Upper lobe of right lung (tissue), 1 donor: Measurements from ENCODE around the gene PLXND1. TPM values are rescaled to one million over a fixed set of nuclear protein-coding genes. Genes with fewer than 3 reads are reported as not detected.

ENCODE experiments used
- ATAC-seq: fragments of 200-7000 bp; cut with Tn5 transposase; one replicate; pipeline ENCODE4 v1.9.1; 2020; ENCODE audit warnings: mild to moderate bottlenecking, moderate library complexity
- DNase-seq: peaks from one replicate; pipeline ENCODE4 v3.0.0-alpha.2; 2020
- H3K27ac ChIP-seq: fragments of 200-600 bp; one replicate; pipeline ENCODE4 v1.8.0; 2022
- H3K27me3 ChIP-seq: fragments of 200-600 bp; one replicate; pipeline ENCODE4 v1.8.0; 2022; ENCODE audit warnings: mild to moderate bottlenecking
- H3K36me3 ChIP-seq: fragments of 200-600 bp; one replicate; pipeline ENCODE4 v1.8.0; 2022
- H3K4me1 ChIP-seq: fragments of 200-600 bp; one replicate; pipeline ENCODE4 v1.8.0; 2022
- H3K4me3 ChIP-seq: fragments of 200-600 bp; one replicate; pipeline ENCODE4 v1.8.0; 2022; ENCODE audit warnings: mild to moderate bottlenecking
- H3K9me3 ChIP-seq: fragments of 200-600 bp; one replicate; pipeline ENCODE4 v1.8.0; 2022
- intact Hi-C: fragments of 100-400 bp; cut with DNase I; formaldehyde crosslinking; loops from one replicate; pipeline ENCODE4 v1.11.0; 2022
- total RNA-seq: library from RNA; stranded (reverse); fragmentation: NEBNext Ultra II Directional; extraction: Animal tissue kit (Norgen Biotek cat#: 25700); gene quantifications from one replicate; pipeline ENCODE4 v1.2.1, GENCODE V29; 2021
- TF ChIP-seq, protein P1 (sequence below): fragments of 200-600 bp; IDR thresholded peaks from one replicate; pipeline ENCODE4 v1.8.0; 2022; ENCODE audit warnings: antibody characterized with exemption
- donor health status: DM: no; HTN: yes; CAD: no; lungs with severe emphysema.

The PLXND1 gene
- total RNA-seq, 1 donor from 2014 or later, result 284 TPM

DNA sequence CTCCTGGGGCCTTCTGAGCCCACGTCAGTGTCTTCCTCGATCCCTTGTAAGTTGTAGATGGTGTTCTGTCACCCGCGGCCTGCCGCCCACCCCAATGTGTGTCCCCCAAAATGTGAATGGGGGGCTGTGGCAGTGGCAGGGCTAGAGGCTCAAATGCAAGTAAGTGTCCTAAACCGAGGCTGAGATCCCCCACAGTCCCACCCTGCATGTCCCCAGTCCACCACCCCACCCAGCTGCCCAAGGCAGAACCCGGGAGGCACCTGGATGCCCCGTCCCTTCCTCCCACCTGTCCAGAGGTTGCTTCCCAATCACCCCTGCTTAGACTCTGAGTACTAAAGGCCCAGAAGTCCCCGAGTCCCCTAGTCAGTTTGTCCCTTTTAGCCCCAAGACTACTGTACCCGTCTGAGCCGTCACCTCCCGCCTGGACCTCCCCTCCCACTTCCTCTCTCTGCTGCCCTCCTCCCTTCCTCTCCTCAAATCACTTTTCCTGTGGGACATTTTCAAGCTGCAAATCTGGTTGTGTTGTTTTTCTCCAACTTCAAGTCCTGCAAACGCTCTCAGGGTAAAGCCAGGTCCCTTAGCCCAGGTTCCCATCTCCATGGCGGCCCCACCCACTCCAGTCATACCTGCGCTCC, 11.8 kb upstream of the PLXND1 start:
- no peak overlapping the region for H3K27ac ChIP-seq
- DNase-seq (peak; percentile 62), ATAC-seq (no peak)
- no peak overlapping the region for H3K4me3 ChIP-seq
- H3K4me1 ChIP-seq, result peaks cover 69% of the 10 kb centered on the region
- no peaks in the 10 kb centered on the region for H3K36me3 ChIP-seq
- H3K27me3 ChIP-seq, result no peaks in the 10 kb centered on the region
- TF ChIP-seq, protein P1, sequence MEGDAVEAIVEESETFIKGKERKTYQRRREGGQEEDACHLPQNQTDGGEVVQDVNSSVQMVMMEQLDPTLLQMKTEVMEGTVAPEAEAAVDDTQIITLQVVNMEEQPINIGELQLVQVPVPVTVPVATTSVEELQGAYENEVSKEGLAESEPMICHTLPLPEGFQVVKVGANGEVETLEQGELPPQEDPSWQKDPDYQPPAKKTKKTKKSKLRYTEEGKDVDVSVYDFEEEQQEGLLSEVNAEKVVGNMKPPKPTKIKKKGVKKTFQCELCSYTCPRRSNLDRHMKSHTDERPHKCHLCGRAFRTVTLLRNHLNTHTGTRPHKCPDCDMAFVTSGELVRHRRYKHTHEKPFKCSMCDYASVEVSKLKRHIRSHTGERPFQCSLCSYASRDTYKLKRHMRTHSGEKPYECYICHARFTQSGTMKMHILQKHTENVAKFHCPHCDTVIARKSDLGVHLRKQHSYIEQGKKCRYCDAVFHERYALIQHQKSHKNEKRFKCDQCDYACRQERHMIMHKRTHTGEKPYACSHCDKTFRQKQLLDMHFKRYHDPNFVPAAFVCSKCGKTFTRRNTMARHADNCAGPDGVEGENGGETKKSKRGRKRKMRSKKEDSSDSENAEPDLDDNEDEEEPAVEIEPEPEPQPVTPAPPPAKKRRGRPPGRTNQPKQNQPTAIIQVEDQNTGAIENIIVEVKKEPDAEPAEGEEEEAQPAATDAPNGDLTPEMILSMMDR, result no peak
- H3K9me3 ChIP-seq, result no peaks in the 10 kb centered on the region
- intact Hi-C loops, result no loop called here

DNA sequence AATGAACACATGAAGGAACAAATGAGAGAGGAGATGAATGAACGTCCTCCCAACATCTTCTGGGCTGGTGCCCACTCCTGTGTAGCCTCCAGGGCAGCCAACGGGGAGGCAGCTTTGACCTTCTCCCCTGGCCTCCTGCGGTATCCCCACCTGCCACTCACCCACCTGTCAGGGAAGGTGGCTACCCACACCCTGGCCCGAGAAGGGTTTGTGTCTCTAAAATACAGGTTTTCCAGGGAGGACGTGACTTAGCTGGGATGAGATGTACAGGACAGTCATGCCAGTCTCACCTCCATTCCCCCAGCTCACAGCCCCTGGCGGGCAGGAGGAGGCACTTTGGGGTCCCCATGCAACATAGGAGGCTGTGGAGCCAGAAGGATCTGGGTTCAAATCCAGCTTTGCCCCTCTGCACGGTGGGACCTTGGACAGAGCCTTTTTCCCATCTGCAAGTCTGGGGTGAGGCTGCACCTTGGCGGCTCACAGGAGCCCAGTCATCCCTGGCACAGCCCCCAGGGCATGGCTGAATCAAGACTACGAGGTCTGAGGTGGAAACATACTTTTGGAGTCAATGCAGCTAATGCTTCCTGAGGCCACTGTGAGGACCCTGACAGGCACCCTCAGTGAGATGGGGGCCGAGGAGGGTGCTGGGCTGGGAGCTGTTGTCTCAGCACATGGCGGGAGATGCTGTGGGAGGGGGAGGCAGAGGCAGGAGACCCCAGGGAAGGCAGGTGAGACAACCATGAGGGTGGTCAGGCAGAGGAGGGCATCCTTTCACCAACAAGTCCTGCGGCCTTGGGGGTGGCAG, 11.1 kb upstream of the PLXND1 start:
- H3K27ac ChIP-seq, result peak overlapping the region; percentile 78
- ATAC-seq (no peak), DNase-seq (peak; percentile 62)
- no peaks in the 10 kb centered on the region for H3K27me3 ChIP-seq
- intact Hi-C loops, result no loop called here
- no peaks in the 10 kb centered on the region for H3K9me3 ChIP-seq
- no peak overlapping the region for H3K4me3 ChIP-seq
- peaks cover 64% of the 10 kb centered on the region for H3K4me1 ChIP-seq
- TF ChIP-seq, protein P1, result no peak
- no peaks in the 10 kb centered on the region for H3K36me3 ChIP-seq

DNA sequence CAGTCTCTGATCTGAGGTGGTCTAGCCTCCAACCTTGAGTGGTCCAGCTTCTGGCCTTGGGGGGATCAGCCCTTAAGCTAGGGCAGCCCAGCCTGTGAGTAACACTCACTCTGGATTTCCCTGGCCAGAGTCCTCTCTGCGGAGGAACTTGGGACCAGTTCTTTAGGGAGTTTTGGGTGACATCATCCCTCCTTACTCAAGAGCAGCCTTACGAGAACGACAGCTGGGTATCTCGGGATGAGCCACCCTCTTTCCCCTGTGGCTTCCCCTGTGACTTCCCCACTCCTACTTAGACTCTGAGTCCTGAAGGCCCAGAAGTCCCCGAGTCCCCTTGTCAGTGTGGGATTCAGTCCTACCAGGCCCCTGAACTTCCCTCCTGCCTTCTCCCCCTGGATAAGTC, 10.2 kb upstream of the PLXND1 start:
- H3K4me3 ChIP-seq, result no peak overlapping the region
- TF ChIP-seq, protein P1, result no peak
- ATAC-seq, result peak; percentile 58
- DNase-seq, result no peak
- intact Hi-C loops, result no loop called here
- H3K36me3 ChIP-seq, result no peaks in the 10 kb centered on the region
- no peaks in the 10 kb centered on the region for H3K27me3 ChIP-seq
- H3K9me3 ChIP-seq, result no peaks in the 10 kb centered on the region
- peak overlapping the region; percentile 78 for H3K27ac ChIP-seq
- H3K4me1 ChIP-seq, result peaks cover 67% of the 10 kb centered on the region

DNA sequence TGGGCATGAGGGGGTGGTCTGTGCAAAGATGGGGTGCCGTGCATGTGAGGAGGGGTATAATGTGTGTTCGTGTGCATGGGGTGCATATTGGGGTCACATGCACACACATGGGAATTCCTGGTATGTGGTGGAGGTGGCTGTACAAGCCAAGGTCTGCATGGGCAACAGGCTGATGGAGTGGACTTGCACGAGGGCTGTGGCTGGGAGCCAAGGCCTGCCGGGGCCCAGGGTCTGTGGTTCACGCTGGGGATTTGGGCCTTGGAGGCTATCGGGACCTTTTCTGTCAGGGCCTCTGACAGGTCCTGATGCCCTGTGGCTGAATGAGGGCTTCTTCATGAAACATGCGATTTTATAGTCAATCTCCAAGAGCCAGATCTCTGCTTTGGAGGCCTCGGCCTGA, 9.8 kb upstream of the PLXND1 start:
- no peaks in the 10 kb centered on the region for H3K9me3 ChIP-seq
- H3K4me3 ChIP-seq, result no peak overlapping the region
- H3K36me3 ChIP-seq, result no peaks in the 10 kb centered on the region
- DNase-seq (no peak), ATAC-seq (no peak)
- H3K4me1 ChIP-seq, result peaks cover 71% of the 10 kb centered on the region
- intact Hi-C loops, result no loop called here
- TF ChIP-seq, protein P1, result no peak
- H3K27ac ChIP-seq, result peak overlapping the region; percentile 78
- no peaks in the 10 kb centered on the region for H3K27me3 ChIP-seq

DNA sequence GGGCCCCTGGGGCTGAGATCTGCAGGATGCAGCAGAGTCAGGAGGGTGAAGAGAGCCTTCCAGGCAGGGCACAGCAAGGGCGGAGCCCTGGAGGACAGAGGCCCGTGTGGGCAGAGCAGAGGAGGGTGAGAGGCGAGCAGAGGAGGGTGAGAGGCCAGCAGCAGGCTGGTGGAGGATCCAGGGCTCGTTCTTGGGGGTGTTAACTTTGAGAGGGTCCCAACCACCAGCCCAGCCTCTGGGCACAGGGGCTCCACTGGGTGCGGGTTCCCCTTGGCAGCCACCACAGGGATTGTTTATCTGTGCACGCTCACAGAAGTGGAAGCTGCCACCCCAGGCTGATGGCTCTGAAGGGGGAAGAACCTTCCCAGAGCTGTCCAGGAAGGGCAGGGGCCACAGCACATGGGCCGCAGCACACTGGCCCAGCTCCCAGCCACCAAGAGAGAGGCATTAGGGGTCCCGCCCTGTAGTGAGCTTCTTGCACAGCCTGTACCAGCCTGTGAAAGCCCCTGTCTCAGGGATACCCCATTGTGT, 9.3 kb upstream of the PLXND1 start:
- intact Hi-C loops, result no loop called here
- H3K9me3 ChIP-seq, result no peaks in the 10 kb centered on the region
- peaks cover 73% of the 10 kb centered on the region for H3K4me1 ChIP-seq
- H3K4me3 ChIP-seq, result no peak overlapping the region
- H3K36me3 ChIP-seq, result no peaks in the 10 kb centered on the region
- TF ChIP-seq, protein P1, result no peak
- DNase-seq (peak; percentile 72), ATAC-seq (peak; percentile 55)
- peak overlapping the region; percentile 78 for H3K27ac ChIP-seq
- H3K27me3 ChIP-seq, result no peaks in the 10 kb centered on the region
